ENCODE data around the gene CEPT1.

The CEPT1 gene

DNA sequence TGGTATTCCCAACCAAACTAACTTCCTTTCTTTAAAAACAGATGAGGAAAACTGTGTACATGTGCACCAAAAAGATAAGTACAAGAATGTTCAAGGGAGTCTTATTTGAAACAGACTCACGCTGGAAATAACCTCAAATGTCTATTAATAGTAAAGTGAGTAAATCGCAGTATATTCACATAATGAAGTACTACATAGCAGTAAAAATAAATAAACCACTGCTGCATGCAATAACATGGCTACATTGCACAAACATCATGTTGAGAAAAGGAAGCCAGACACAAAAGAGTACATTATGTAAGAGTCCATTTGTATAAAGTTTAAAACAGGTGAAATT is 65.7 kb downstream of the CEPT1 start:
- in situ Hi-C loops (cut with HindIII; ENCODE audit: low sequenced_read_pairs), result loop anchor here (25.0 kb wide), 1 partner anchor 207 kb away; no protein-coding TSS in a partner anchor

GRCh38 chr1:111208921-111209320 is 68.9 kb downstream of the CEPT1 start:
- in situ Hi-C loops (cut with HindIII; ENCODE audit: low sequenced_read_pairs), result loop anchor here (25.0 kb wide), 1 partner anchor 203 kb away; no protein-coding TSS in a partner anchor

- in situ Hi-C loops (cut with HindIII; ENCODE audit: low sequenced_read_pairs), result loop anchor here (25.0 kb wide), 1 partner anchor 203 kb away; no protein-coding TSS in a partner anchor
These were observed 69.6 kb downstream of the CEPT1 start for GRCh38 chr1:111209622-111210021.

- in situ Hi-C loops (cut with HindIII; ENCODE audit: low sequenced_read_pairs), result loop anchor here (25.0 kb wide), 1 partner anchor 200 kb away; no protein-coding TSS in a partner anchor
These were observed 71.9 kb downstream of the CEPT1 start for GRCh38 chr1:111211921-111212320.

GRCh38 chr1:111212634-111213335 is 72.8 kb downstream of the CEPT1 start:
- in situ Hi-C loops (cut with HindIII; ENCODE audit: low sequenced_read_pairs), result loop anchor here (25.0 kb wide), 1 partner anchor 200 kb away; no protein-coding TSS in a partner anchor

- in situ Hi-C loops (cut with HindIII; ENCODE audit: low sequenced_read_pairs), result loop anchor here (25.0 kb wide), 1 partner anchor 199 kb away; no protein-coding TSS in a partner anchor
These were observed 73.4 kb downstream of the CEPT1 start for GRCh38 chr1:111213412-111213811.

DNA sequence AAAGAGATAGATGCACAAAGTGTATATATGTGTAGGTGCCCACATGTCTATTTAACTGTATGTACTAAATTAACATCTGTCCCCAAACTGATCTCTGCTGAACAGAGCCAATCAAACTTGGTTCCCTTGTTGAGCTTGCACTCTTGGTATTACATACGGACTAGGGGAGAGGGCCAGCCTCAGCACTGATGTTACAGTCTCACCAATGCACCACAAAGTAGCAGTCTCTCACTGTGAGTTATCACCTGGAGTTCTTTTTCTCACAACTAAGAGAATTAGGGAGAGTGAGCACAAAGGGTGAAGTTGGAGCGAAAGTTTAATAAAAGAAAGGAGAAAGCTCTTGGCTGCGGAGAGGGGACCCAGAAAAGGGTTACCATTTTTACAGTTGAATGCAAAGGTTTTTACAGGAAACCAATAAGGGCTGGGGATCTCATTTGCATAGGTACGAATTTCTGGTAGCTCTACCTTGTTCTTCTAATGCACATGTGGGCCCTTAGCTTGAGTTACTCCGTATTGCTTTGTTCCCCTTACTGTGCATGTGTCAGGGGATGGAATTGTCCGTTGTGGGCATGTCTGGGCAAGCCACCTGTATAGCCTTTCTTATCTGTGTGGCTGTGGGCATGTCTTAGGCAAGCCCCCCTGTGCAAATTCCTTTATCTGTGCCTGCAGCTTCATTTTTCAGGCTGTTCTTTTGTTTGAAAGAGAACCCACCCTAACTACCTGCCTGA is 74.2 kb downstream of the CEPT1 start:
- in situ Hi-C loops (cut with HindIII; ENCODE audit: low sequenced_read_pairs), result loop anchor here (25.0 kb wide), 1 partner anchor 198 kb away; no protein-coding TSS in a partner anchor

DNA sequence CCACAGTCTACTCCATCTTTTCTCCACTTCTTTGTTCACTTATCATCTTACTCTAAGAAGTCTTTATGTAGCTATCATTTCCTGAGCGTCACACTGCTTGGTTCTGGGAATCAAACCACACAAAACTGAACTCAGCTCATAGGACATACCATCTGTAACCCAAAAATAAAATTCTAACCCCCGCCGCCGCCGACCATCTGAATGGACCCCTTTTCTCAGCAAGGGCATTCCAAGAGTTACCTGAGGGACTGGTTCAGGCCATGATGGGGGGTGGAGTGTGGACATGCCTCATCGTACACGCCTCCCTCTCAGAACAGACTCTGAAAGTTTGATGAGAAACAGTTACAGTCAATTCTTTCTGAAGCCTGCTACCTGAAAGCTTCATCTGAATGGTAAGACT is 74.9 kb downstream of the CEPT1 start:
- in situ Hi-C loops (cut with HindIII; ENCODE audit: low sequenced_read_pairs), result loop anchor here (25.0 kb wide), 1 partner anchor 197 kb away; no protein-coding TSS in a partner anchor

DNA sequence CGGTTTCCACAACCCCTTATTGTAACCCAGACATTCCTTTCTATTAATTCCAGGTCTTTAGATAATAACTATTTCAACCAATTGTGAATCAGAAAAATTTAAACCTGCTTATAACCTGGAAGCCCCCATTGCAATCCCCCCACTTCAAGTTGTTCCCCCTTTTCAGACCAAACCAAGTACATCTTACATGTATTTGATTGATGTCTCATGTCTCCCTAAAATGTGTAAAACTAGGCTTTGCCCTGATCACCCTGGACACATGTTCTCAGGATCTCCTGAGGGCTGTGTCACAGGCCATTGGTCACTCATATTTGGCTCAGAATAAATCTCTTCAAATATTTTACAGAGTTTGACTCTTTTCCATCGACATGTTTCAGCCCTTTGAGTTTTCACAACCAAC is 75.3 kb downstream of the CEPT1 start:
- in situ Hi-C loops (cut with HindIII; ENCODE audit: low sequenced_read_pairs), result loop anchor here (25.0 kb wide), 1 partner anchor 197 kb away; no protein-coding TSS in a partner anchor

GRCh38 chr1:111216751-111217150 is 76.7 kb downstream of the CEPT1 start:
- in situ Hi-C loops (cut with HindIII; ENCODE audit: low sequenced_read_pairs), result loop anchor here (25.0 kb wide), 1 partner anchor 196 kb away; no protein-coding TSS in a partner anchor

DNA sequence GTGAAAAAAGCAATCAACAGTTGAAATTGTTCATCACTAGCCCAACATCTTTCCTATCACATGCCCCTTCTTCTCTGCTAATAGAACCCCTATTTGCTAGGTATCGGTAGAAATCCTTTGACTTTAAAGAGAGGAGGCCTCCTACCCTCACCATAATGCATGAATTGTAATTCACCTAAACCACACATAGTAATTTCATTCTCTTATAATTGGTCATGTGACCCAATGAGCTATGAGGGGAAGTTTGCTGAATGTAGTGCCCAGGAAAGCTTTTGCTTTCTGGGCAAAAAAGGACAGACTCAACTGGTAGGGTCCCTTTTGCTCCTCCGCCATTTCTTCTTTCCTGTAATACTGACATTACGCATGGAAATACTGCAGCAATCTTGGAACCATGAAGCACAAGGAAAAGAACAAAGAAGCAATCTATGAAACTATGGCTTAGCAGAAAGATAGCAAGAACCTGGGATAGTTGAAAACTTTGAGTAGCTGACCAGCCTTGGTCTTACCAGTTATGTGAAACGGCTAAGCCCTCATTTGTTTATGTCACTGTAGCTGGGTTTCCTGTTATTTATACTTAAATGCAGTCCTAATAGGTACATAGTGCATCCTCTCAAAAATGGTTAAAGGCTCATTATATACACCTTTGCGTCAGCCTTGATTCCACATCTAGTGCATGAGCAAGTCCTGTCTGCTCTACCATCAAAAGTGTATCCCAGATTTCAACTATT is 77.3 kb downstream of the CEPT1 start:
- in situ Hi-C loops (cut with HindIII; ENCODE audit: low sequenced_read_pairs), result loop anchor here (25.0 kb wide), 1 partner anchor 195 kb away; no protein-coding TSS in a partner anchor

- in situ Hi-C loops (cut with HindIII; ENCODE audit: low sequenced_read_pairs), result loop anchor here (25.0 kb wide), 1 partner anchor 193 kb away; no protein-coding TSS in a partner anchor
These were observed 78.9 kb downstream of the CEPT1 start for GRCh38 chr1:111218701-111219556.

DNA sequence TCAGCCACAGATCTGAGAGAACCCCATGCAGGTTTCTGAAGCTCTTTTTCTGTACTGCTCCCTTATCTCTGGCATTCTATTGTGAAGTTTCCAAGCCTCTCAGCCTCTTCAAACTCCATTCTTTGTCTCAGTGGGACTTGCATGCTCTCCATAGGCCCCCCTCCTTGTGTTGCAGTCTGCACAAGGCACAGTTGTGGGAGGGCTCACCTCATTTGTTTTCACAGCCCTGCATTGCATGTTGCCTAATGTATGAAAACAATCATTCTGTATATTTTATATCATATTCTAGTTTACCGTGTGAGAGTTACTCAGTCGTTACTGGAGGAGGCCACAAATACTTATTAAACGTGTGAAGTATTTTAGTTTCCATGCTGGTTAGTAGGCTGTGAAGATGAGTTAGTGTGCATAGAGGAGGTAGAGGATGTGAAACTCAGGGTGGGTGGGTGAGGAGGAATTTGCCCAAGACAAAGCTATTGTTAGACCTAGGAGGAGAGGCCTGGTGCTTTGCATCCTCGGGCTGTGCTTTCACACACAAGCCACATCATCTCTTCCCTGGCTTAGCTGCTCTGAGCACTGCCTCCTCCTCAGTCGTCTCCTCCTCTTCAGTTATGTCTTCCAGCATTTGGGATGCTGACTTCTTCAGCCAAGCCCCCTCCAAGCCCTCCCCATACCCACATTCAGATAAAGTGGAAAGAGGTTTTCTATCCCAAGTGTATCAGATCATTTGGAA is 79.7 kb downstream of the CEPT1 start:
- in situ Hi-C loops (cut with HindIII; ENCODE audit: low sequenced_read_pairs), result loop anchor here (25.0 kb wide), 1 partner anchor 193 kb away; no protein-coding TSS in a partner anchor

DNA sequence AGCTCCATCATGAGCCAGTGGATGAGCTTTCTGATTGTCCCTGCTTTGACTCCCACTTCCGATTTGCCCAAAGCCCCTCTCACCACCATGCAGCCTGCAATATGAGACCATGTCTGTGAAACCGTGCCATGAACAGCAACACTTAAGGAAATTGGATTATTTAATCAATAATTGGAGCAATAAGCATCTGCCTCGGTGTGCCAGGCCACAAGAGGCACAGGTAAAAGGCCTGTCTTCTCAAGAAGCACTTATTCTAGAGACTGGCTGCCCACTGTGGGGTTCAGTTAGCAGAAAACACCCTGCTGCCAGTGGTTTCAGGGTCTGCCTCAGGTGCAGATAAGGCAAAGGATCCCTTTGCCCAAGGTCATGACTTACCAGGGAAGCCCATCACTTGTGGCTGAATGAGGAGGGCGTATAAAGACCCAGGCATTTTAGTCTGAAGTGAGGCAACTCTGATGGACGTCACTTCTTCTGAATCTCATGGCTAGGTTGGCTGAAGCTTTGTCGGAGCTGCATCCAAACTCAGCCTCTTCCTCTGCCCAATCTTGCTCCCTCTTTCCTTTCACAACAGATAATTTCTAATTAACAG is 80.4 kb downstream of the CEPT1 start:
- in situ Hi-C loops (cut with HindIII; ENCODE audit: low sequenced_read_pairs), result loop anchor here (25.0 kb wide), 1 partner anchor 192 kb away; no protein-coding TSS in a partner anchor

GRCh38 chr1:111221276-111221632 is 81.2 kb downstream of the CEPT1 start:
- in situ Hi-C loops (cut with HindIII; ENCODE audit: low sequenced_read_pairs), result loop anchor here (25.0 kb wide), 1 partner anchor 191 kb away; no protein-coding TSS in a partner anchor

GRCh38 chr1:111221633-111222291 is 81.7 kb downstream of the CEPT1 start:
- in situ Hi-C loops (cut with HindIII; ENCODE audit: low sequenced_read_pairs), result loop anchor here (25.0 kb wide), 1 partner anchor 191 kb away; no protein-coding TSS in a partner anchor

DNA sequence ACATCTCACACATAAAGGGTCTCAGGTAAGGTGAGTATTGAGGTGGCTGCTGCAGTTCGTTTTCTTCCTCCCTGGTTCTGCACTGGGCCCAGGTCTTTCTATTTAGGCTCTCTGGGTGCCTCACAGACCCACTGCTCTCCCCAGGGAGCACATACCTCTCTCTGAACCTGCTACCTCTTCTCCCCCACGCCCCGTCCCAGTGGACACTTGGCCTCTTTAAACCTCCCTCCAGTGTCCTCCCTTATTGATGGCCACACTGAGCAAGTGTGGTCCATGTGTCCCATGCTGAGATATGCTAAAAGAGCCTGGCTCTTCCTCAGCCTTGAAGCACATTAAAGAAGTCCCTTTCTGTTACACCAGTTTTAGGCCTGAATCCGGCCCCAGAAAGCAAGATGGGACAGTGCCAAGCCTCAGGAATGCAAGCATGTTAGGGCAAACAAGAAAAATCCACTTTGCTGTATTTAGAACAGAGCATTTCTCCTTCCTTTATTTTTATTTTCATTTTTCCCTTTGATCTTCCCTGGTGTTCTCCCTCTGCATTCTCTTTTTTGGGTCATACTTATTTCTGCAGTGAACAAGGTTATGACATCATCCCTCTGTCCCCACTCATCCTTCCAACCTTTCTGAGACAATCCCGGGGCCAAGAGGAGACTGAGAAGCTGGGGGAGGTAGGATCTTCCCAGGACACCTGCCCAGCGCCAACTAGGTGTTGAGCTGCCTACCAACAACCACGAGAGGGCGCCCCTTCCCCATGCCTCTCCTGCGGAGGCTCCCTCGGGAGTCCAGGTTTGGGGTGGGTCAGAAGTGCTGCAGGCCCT is 82.5 kb downstream of the CEPT1 start:
- in situ Hi-C loops (cut with HindIII; ENCODE audit: low sequenced_read_pairs), result loop anchor here (25.0 kb wide), 1 partner anchor 190 kb away; no protein-coding TSS in a partner anchor

Measured in DLD1 (cell line).